Neural cell (in vitro differentiated cells): ENCODE measurements around the gene ASH1L. TPM values are rescaled to one million over a fixed set of nuclear protein-coding genes. Genes with fewer than 3 reads are reported as not detected.

Source experiments
- H2AFZ ChIP-seq: fragments of 200-600, 300-800 bp; sonication (generic), shearing (Covaris generic); 2 replicates; pipeline ENCODE4 v1.6.0; 2014; ENCODE audit warnings: low read depth, mild to moderate bottlenecking, antibody characterized with exemption, low read length, moderate library complexity
- H3F3A ChIP-seq: fragments of 200-600 bp; shearing (Covaris generic); 2 replicates; pipeline ENCODE4 v1.6.1; 2016; ENCODE audit warnings: mild to moderate bottlenecking, moderate library complexity, mixed read lengths, antibody characterized with exemption, low read length; ENCODE audit not compliant: insufficient read depth, poor library complexity, severe bottlenecking
- H3K27ac ChIP-seq: fragments of 200-600, 300-800 bp; sonication (generic), shearing (Covaris generic); 2 replicates; pipeline ENCODE4 v1.5.1; 2014; ENCODE audit warnings: mild to moderate bottlenecking, low read length, moderate library complexity
- H3K27me3 ChIP-seq: fragments of 300-800, 200-600 bp; sonication (generic), shearing (Covaris generic); 2 replicates; pipeline ENCODE4 v1.6.0; 2014; ENCODE audit warnings: mild to moderate bottlenecking, low read depth, low read length, moderate library complexity; ENCODE audit not compliant: insufficient read depth
- H3K36me3 ChIP-seq: fragments of 300-800, 200-600 bp; sonication (generic), shearing (Covaris generic); 2 replicates; pipeline ENCODE4 v1.5.1; 2014; ENCODE audit warnings: mild to moderate bottlenecking, antibody characterized with exemption, low read length, moderate library complexity; ENCODE audit not compliant: insufficient read depth
- H3K4me2 ChIP-seq: fragments of 300-800, 200-600 bp; sonication (generic), shearing (Covaris generic); 2 replicates; pipeline ENCODE4 v1.6.0; 2014; ENCODE audit warnings: mild to moderate bottlenecking, low read length
- H3K4me3 ChIP-seq: fragments of 300-800, 200-600 bp; sonication (generic), shearing (Covaris generic); 2 replicates; pipeline ENCODE4 v1.5.1; 2014; ENCODE audit warnings: mild to moderate bottlenecking, low read length, moderate library complexity
- H3K79me2 ChIP-seq: fragments of 200-600 bp; shearing (Covaris generic); replicated peaks from 2 replicates; pipeline ENCODE4 v1.6.0; 2014; ENCODE audit warnings: mild to moderate bottlenecking, low read length, moderate library complexity; ENCODE audit not compliant: insufficient read depth
- H3K9ac ChIP-seq: fragments of 300-800, 200-600 bp; sonication (generic), shearing (Covaris generic); 2 replicates; pipeline ENCODE4 v1.6.1; 2016; ENCODE audit warnings: mild to moderate bottlenecking, low read length, mixed read lengths
- H3K9me2 ChIP-seq: fragments of 200-600 bp; shearing (Covaris generic); 2 replicates; pipeline ENCODE4 v1.6.1; 2016; ENCODE audit warnings: mild to moderate bottlenecking, low read length, mixed read lengths; ENCODE audit not compliant: insufficient read depth
- H3K9me3 ChIP-seq: fragments of 200-600, 300-800 bp; sonication (generic), shearing (Covaris generic); 2 replicates; pipeline ENCODE4 v1.6.1; 2016; ENCODE audit warnings: mild to moderate bottlenecking, mixed run types, low read length, moderate library complexity, mixed read lengths
- H4K20me1 ChIP-seq: fragments of 200-600 bp; shearing (Covaris generic); 2 replicates; pipeline ENCODE4 v1.6.1; 2016; ENCODE audit warnings: mild to moderate bottlenecking, mixed run types; ENCODE audit not compliant: insufficient read depth
- EZH2 ChIP-seq: fragments of 200-600, 300-800 bp; shearing (Covaris generic), sonication (generic); IDR thresholded peaks from 2 replicates; pipeline ENCODE4 v1.6.1; 2014; ENCODE audit warnings: antibody characterized with exemption, low read length, borderline replicate concordance, mild to moderate bottlenecking; ENCODE audit not compliant: insufficient read depth, poor library complexity, severe bottlenecking
- MXI1 ChIP-seq: fragments of 450-650 bp; conservative IDR thresholded peaks from 2 replicates; pipeline ENCODE4 v1.6.1; 2014; ENCODE audit warnings: antibody characterized with exemption, mild to moderate bottlenecking; ENCODE audit not compliant: poor library complexity, severe bottlenecking
- POLR2AphosphoS5 ChIP-seq: IDR thresholded peaks from 2 replicates; pipeline ENCODE4 v1.6.1; 2012
- RAD21 ChIP-seq: fragments of 450-650 bp; conservative IDR thresholded peaks from 2 replicates; pipeline ENCODE4 v1.6.1; 2014; ENCODE audit warnings: antibody characterized with exemption, mild to moderate bottlenecking, moderate library complexity
- SMC3 ChIP-seq: fragments of 450-650 bp; conservative IDR thresholded peaks from 2 replicates; pipeline ENCODE4 v1.6.1; 2014; ENCODE audit warnings: antibody characterized with exemption, mild to moderate bottlenecking, moderate library complexity; ENCODE audit not compliant: poor library complexity
- TAF1 ChIP-seq: IDR thresholded peaks from 2 replicates; pipeline ENCODE4 v1.6.1; 2012; ENCODE audit warnings: low read depth
- polyA plus RNA-seq: library from polyadenylated mRNA; depleted of rRNA; stranded (reverse); fragments of >200 nt; gene quantifications from 2 replicates; pipeline ENCODE4 v1.2.3, GENCODE V29; 2014
- TF ChIP-seq, protein P1 (sequence below): IDR thresholded peaks from 2 replicates; pipeline ENCODE4 v1.6.1; 2012; ENCODE audit warnings: borderline replicate concordance
- TF ChIP-seq, protein P2 (sequence below): fragments of 450-650 bp; IDR thresholded peaks from 2 replicates; pipeline ENCODE4 v1.5.1; 2014; ENCODE audit warnings: antibody characterized with exemption, mild to moderate bottlenecking, moderate library complexity; ENCODE audit not compliant: poor library complexity, severe bottlenecking

ASH1L gene
- polyA plus RNA-seq, 1 donor from 2014 or later: 16.2 TPM

DNA sequence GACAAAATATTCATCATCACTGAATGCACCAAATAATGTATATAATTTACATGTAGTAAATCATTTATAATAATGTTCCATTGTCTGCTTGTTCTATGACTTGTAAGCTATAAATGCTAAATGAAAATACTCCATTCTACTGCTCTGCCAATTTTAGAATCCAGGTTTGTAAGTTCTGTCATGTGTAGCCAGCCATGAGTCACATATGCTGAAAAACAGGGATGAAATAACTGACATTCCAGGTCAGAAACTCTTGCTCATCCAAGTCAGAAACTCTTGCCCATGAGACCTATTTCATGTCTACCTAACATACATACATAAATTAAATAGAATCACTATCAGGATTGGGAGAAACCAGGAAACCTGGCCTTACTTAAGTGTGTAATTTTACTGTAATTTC is 95.6 kb downstream of the ASH1L start (continued):
- TF ChIP-seq, protein P1, sequence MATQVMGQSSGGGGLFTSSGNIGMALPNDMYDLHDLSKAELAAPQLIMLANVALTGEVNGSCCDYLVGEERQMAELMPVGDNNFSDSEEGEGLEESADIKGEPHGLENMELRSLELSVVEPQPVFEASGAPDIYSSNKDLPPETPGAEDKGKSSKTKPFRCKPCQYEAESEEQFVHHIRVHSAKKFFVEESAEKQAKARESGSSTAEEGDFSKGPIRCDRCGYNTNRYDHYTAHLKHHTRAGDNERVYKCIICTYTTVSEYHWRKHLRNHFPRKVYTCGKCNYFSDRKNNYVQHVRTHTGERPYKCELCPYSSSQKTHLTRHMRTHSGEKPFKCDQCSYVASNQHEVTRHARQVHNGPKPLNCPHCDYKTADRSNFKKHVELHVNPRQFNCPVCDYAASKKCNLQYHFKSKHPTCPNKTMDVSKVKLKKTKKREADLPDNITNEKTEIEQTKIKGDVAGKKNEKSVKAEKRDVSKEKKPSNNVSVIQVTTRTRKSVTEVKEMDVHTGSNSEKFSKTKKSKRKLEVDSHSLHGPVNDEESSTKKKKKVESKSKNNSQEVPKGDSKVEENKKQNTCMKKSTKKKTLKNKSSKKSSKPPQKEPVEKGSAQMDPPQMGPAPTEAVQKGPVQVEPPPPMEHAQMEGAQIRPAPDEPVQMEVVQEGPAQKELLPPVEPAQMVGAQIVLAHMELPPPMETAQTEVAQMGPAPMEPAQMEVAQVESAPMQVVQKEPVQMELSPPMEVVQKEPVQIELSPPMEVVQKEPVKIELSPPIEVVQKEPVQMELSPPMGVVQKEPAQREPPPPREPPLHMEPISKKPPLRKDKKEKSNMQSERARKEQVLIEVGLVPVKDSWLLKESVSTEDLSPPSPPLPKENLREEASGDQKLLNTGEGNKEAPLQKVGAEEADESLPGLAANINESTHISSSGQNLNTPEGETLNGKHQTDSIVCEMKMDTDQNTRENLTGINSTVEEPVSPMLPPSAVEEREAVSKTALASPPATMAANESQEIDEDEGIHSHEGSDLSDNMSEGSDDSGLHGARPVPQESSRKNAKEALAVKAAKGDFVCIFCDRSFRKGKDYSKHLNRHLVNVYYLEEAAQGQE: no peak
- no peak for TF ChIP-seq RAD21

DNA sequence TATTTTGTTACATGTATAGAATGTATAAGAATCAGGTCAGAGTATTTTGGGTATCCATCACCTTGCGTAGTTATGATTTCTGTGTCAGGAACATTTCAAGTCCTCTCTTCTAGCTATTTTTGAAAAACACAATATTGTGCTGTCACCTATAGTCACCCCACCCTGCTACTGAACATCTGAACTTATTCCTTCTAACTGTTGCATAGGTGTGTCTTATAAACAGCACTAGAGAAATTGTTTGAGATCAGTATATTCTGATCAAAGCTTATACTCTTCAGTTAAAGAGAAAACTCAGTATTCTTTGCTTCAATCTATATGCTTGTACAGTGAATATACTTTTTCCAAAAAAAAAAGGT is 96.0 kb downstream of the ASH1L start:
- H3K9me2 ChIP-seq: no peaks in the 10 kb centered on the region
- H3K4me2 ChIP-seq: no peak overlapping the region
- no peak overlapping the region for H3K27ac ChIP-seq
- H3K27me3 ChIP-seq: no peaks in the 10 kb centered on the region
- H3K9me3 ChIP-seq: no peaks in the 10 kb centered on the region
- H3F3A ChIP-seq: no peaks in the 10 kb centered on the region
- TF ChIP-seq EZH2 (no peak), SMC3 (no peak), MXI1 (no peak), POLR2AphosphoS5 (no peak), TAF1 (no peak), RAD21 (no peak)
- TF ChIP-seq, protein P1: no peak
- TF ChIP-seq, protein P2, sequence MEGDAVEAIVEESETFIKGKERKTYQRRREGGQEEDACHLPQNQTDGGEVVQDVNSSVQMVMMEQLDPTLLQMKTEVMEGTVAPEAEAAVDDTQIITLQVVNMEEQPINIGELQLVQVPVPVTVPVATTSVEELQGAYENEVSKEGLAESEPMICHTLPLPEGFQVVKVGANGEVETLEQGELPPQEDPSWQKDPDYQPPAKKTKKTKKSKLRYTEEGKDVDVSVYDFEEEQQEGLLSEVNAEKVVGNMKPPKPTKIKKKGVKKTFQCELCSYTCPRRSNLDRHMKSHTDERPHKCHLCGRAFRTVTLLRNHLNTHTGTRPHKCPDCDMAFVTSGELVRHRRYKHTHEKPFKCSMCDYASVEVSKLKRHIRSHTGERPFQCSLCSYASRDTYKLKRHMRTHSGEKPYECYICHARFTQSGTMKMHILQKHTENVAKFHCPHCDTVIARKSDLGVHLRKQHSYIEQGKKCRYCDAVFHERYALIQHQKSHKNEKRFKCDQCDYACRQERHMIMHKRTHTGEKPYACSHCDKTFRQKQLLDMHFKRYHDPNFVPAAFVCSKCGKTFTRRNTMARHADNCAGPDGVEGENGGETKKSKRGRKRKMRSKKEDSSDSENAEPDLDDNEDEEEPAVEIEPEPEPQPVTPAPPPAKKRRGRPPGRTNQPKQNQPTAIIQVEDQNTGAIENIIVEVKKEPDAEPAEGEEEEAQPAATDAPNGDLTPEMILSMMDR: no peak
- H3K4me3 ChIP-seq: no peak overlapping the region
- no peaks in the 10 kb centered on the region for H4K20me1 ChIP-seq
- no peak overlapping the region for H3K9ac ChIP-seq
- peaks cover 4% of the 10 kb centered on the region for H3K36me3 ChIP-seq
- H3K79me2 ChIP-seq: peaks cover 5% of the 10 kb centered on the region
- H2AFZ ChIP-seq: no peak overlapping the region
